ENCODE data around the gene CLDN14. TPM values are rescaled to one million over a fixed set of nuclear protein-coding genes. Genes with fewer than 3 reads are reported as not detected.
A peak's percentile ranks its signal among the peaks of the same experiment; 100 is the strongest.

CLDN14 gene
- total RNA-seq, 1 experiment from 2014 or later: not detected

- H3K27me3 ChIP-seq (replicated peaks): no peaks in the 10 kb centered on the region
- H3K27ac ChIP-seq: no peak overlapping the region
- no peaks in the 10 kb centered on the region for H3K4me1 ChIP-seq (replicated peaks)
- H3K9me3 ChIP-seq (replicated peaks): no peaks in the 10 kb centered on the region
- no peak for DNase-seq (ENCODE audit: low read depth in 1 of 2, low spot score in 2 of 2)
- H3K4me3 ChIP-seq: no peak overlapping the region
- no peaks in the 10 kb centered on the region for H3K36me3 ChIP-seq
Measured at GRCh38 chr21:36456729-36457414, 23.1 kb downstream of the CLDN14 start.

DNA sequence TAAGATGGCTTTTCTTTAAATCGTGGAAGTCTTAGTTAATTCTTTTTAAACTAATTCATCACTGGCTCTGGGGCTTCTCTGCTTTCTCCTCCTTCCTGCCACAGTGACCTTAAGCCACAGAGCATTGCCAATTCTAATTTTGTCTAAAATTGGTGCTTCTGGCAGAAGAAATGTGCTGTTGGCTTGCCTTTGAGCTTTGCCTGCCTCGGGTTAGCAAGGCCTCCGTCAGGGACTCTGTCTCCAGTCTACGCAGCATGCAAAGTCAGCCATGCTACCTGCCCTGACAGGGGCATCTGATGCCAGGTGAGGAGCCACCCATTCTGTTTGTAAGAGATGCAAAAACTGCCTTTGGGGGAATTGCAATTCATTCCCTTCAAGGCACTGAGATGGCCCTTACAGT, 25.2 kb downstream of the CLDN14 start:
- no peaks in the 10 kb centered on the region for H3K36me3 ChIP-seq
- H3K4me3 ChIP-seq: no peak overlapping the region
- no peaks in the 10 kb centered on the region for H3K27me3 ChIP-seq (replicated peaks)
- no peak overlapping the region for H3K27ac ChIP-seq
- H3K9me3 ChIP-seq (replicated peaks): no peaks in the 10 kb centered on the region
- DNase-seq (ENCODE audit: low read depth in 1 of 2, low spot score in 2 of 2): no peak
- no peaks in the 10 kb centered on the region for H3K4me1 ChIP-seq (replicated peaks)

GRCh38 chr21:36454093-36454531, 25.8 kb downstream of the CLDN14 start:
- Histone ChIP-seq H3K27ac (no peak overlapping the region), H3K36me3 (no peaks in the 10 kb centered on the region), H3K27me3 (replicated peaks) (no peaks in the 10 kb centered on the region), H3K4me3 (no peak overlapping the region), H3K9me3 (replicated peaks) (no peaks in the 10 kb centered on the region), H3K4me1 (replicated peaks) (no peaks in the 10 kb centered on the region)
- DNase-seq (ENCODE audit: low read depth in 1 of 2, low spot score in 2 of 2): no peak

DNA sequence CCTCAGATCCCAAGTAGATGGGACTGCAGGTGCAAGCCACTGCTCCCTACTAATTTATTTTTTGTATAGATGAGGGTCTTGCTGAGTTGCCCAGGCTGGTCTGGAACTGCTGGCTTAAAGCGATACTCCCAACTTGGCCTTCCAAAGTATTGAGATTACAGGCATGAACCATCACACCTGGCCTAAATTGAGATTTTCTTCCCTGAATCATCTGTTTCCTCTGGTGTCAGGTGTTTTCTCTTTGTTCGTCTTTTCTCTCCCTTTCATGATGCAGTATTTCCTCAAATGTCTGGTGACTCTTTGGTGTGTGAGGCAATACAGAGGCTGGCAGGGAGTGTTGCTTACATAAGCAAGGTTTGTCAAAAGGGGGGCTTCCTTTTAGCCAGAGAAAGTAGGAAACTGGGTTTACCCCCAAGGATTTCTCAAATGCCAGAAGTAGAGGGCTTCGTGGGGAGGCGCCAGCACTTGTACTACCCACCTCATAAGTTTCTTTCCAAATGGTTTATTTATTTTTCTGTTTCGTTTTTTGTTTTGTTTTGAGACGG, 27.6 kb downstream of the CLDN14 start:
- H3K4me3 ChIP-seq: no peak overlapping the region
- no peaks in the 10 kb centered on the region for H3K27me3 ChIP-seq (replicated peaks)
- no peaks in the 10 kb centered on the region for H3K36me3 ChIP-seq
- no peak for DNase-seq (ENCODE audit: low read depth in 1 of 2, low spot score in 2 of 2)
- no peaks in the 10 kb centered on the region for H3K9me3 ChIP-seq (replicated peaks)
- H3K27ac ChIP-seq: no peak overlapping the region
- no peaks in the 10 kb centered on the region for H3K4me1 ChIP-seq (replicated peaks)

- Histone ChIP-seq H3K27ac (no peak overlapping the region), H3K27me3 (replicated peaks) (no peaks in the 10 kb centered on the region), H3K36me3 (no peaks in the 10 kb centered on the region), H3K9me3 (replicated peaks) (no peaks in the 10 kb centered on the region), H3K4me1 (replicated peaks) (no peaks in the 10 kb centered on the region), H3K4me3 (no peak overlapping the region)
- no peak for DNase-seq (ENCODE audit: low read depth in 1 of 2, low spot score in 2 of 2)
Measured at GRCh38 chr21:36451506-36451905, 28.4 kb downstream of the CLDN14 start.

- Histone ChIP-seq H3K4me3 (no peak overlapping the region), H3K36me3 (no peaks in the 10 kb centered on the region), H3K9me3 (replicated peaks) (no peaks in the 10 kb centered on the region), H3K27ac (no peak overlapping the region), H3K4me1 (replicated peaks) (no peaks in the 10 kb centered on the region), H3K27me3 (replicated peaks) (no peaks in the 10 kb centered on the region)
- DNase-seq (ENCODE audit: low read depth in 1 of 2, low spot score in 2 of 2): no peak
Measured at GRCh38 chr21:36450511-36450910, 29.4 kb downstream of the CLDN14 start.

- no peaks in the 10 kb centered on the region for H3K4me1 ChIP-seq (replicated peaks)
Measured at GRCh38 chr21:36446301-36446700, 33.6 kb downstream of the CLDN14 start.

DNA sequence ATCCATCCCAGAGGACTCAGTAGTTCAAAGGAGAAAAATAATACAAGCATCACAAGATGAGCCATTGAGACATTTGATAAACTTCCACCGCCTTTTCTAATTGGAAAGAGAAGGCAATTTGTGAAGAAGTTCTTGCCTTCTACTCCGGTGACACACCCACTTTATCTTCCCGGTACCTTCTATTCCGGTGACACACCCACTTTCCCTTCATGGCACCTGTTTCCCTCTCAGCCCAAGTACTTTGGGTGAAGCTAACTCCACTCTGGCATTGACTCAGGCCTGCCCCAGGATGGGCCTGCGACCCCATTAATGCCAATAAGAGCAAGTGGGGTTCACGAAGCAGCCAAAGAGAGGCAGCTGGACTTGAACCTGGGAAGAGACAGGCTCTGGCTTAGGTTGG, 38.2 kb downstream of the CLDN14 start:
- H3K9me3 ChIP-seq (replicated peaks): no peaks in the 10 kb centered on the region
- H3K36me3 ChIP-seq: no peaks in the 10 kb centered on the region
- no peak for DNase-seq (ENCODE audit: low read depth in 1 of 2, low spot score in 2 of 2)
- H3K27ac ChIP-seq: no peak overlapping the region
- no peak overlapping the region for H3K4me3 ChIP-seq
- H3K27me3 ChIP-seq (replicated peaks): no peaks in the 10 kb centered on the region
- no peaks in the 10 kb centered on the region for H3K4me1 ChIP-seq (replicated peaks)

More at GRCh38 chr21:36446301-36446700, 33.6 kb downstream of the CLDN14 start:
- no peaks in the 10 kb centered on the region for H3K9me3 ChIP-seq (replicated peaks)
- H3K36me3 ChIP-seq: no peaks in the 10 kb centered on the region
- H3K27ac ChIP-seq: no peak overlapping the region
- H3K4me3 ChIP-seq: no peak overlapping the region
- DNase-seq (ENCODE audit: low read depth in 1 of 2, low spot score in 2 of 2): no peak
- H3K27me3 ChIP-seq (replicated peaks): no peaks in the 10 kb centered on the region

- no peak overlapping the region for H3K27ac ChIP-seq
- no peaks in the 10 kb centered on the region for H3K4me1 ChIP-seq (replicated peaks)
- no peaks in the 10 kb centered on the region for H3K9me3 ChIP-seq (replicated peaks)
- H3K36me3 ChIP-seq: no peaks in the 10 kb centered on the region
- H3K4me3 ChIP-seq: no peak overlapping the region
- H3K27me3 ChIP-seq (replicated peaks): no peaks in the 10 kb centered on the region
- no peak for DNase-seq (ENCODE audit: low read depth in 1 of 2, low spot score in 2 of 2)
Measured at GRCh38 chr21:36437745-36438128, 42.2 kb downstream of the CLDN14 start.

DNA sequence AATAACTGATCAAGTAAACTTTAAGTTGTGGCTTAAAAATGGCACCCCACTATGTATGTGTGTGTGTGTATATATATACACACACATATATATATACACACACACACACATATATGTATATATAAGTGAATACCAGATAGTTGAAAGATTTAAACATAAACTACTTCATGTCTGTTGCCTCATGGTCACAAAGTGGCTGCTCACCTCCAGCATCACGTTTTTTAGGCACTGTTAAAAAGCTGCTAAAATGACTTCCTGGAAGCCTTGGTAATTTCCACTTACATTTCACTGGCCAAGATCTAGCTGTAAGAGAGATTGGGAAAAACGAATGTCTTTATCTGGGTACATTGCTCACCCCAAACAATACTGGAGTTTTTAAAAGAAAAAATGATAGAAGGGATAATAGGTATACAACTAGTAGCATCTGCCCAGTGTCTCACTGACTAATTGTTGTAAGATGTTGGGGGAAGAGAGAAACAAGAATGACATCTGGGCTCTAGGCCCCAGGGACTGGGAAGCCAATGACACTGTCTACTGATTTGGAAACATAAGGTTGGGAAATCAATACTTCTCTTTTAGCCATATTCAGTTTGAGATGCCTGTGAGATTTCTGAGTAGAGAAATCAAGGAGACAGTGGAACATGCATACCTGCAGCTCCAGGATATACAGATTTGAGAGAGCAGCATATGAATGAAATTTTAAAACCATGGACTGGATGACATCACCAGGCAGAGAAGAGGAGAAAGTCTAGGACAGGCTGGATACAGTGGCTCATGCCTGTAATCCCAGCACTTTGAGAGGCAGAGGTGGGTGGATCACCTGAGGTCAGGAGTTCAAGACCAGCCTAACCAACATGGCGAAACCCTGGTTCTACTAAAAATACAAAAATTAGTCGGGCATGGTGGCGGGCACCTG, 42.8 kb downstream of the CLDN14 start:
- no peak overlapping the region for H3K4me3 ChIP-seq
- H3K36me3 ChIP-seq: no peaks in the 10 kb centered on the region
- H3K9me3 ChIP-seq (replicated peaks): no peaks in the 10 kb centered on the region
- no peak for DNase-seq (ENCODE audit: low read depth in 1 of 2, low spot score in 2 of 2)
- H3K27me3 ChIP-seq (replicated peaks): no peaks in the 10 kb centered on the region
- H3K4me1 ChIP-seq (replicated peaks): no peaks in the 10 kb centered on the region
- no peak overlapping the region for H3K27ac ChIP-seq

DNA sequence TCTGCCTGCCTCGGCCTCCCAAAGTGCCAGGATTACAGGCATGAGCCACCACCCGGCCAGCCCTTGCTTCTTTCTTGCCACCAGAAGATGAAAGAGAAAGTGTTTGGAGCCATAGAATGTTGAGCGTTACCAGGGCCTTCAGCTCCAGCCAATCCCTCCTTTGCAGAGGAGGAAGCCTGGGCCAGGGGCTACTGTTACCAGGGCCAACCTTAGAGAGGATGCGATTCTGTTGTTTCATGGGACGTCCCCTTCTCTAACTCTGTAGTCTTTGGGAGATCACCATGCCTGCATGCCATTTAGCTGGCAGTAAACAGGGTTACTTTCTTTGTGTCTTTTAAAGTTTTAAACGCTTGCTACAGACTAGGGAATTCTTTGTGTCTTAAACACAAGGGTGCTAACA, 45.8 kb downstream of the CLDN14 start:
- no peak for DNase-seq (ENCODE audit: low read depth in 1 of 2, low spot score in 2 of 2)
- Histone ChIP-seq H3K27ac (no peak overlapping the region), H3K36me3 (no peaks in the 10 kb centered on the region), H3K4me3 (no peak overlapping the region), H3K27me3 (replicated peaks) (no peaks in the 10 kb centered on the region), H3K4me1 (replicated peaks) (peaks cover 17% of the 10 kb centered on the region), H3K9me3 (replicated peaks) (no peaks in the 10 kb centered on the region)

GRCh38 chr21:36433059-36433709, 46.7 kb downstream of the CLDN14 start:
- Histone ChIP-seq H3K36me3 (no peaks in the 10 kb centered on the region), H3K9me3 (replicated peaks) (no peaks in the 10 kb centered on the region), H3K4me3 (no peak overlapping the region), H3K27me3 (replicated peaks) (no peaks in the 10 kb centered on the region), H3K27ac (no peak overlapping the region), H3K4me1 (replicated peaks) (peaks cover 17% of the 10 kb centered on the region)
- no peak for DNase-seq (ENCODE audit: low read depth in 1 of 2, low spot score in 2 of 2)

DNA sequence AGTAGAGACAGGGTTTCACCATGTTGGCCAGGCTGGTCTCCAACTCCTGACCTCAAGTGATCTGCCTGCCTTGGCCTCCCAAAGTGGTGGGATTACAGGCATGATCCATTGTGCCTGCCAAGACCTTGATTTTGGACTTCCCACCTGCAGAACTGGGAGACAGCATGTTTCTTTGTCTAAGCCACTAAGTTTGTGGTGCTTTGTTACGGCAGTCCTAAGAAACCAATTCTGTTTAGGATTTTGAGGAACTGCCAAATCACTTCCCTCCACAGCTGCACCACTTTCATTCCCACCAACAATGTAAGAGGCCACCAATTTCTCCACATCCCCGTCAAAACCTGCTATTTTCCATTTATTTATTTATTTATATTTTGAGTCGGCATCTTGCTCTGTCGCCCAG, 48.7 kb downstream of the CLDN14 start:
- DNase-seq (ENCODE audit: low read depth in 1 of 2, low spot score in 2 of 2): no peak
- H3K27ac ChIP-seq: no peak overlapping the region
- no peaks in the 10 kb centered on the region for H3K9me3 ChIP-seq (replicated peaks)

GRCh38 chr21:36430841-36431240, 49.1 kb downstream of the CLDN14 start:
- peak overlapping the region; percentile 28 for H3K4me3 ChIP-seq
- H3K36me3 ChIP-seq: no peaks in the 10 kb centered on the region
- DNase-seq (ENCODE audit: low read depth in 1 of 2, low spot score in 2 of 2): peak in 1 of 2 experiments; percentile 13

More for the DNA sequence above, 48.7 kb downstream of the CLDN14 start:
- peaks cover 17% of the 10 kb centered on the region for H3K4me1 ChIP-seq (replicated peaks)
- no peaks in the 10 kb centered on the region for H3K36me3 ChIP-seq
- no peaks in the 10 kb centered on the region for H3K27me3 ChIP-seq (replicated peaks)
- H3K4me3 ChIP-seq: no peak overlapping the region

More at GRCh38 chr21:36430841-36431240, 49.1 kb downstream of the CLDN14 start:
- peak overlapping the region; percentile 28 for H3K27ac ChIP-seq
- peaks cover 17% of the 10 kb centered on the region for H3K4me1 ChIP-seq (replicated peaks)
- H3K27me3 ChIP-seq (replicated peaks): no peaks in the 10 kb centered on the region
- H3K9me3 ChIP-seq (replicated peaks): no peaks in the 10 kb centered on the region

All from SJSA1 (cell line).